SK-N-SH (cell line): Measurements from ENCODE around the gene PIP5K1C. TPM values are rescaled to one million over a fixed set of nuclear protein-coding genes. Genes with fewer than 3 reads are reported as not detected.

ENCODE experiments used
- CTCF ChIA-PET: fragments of 300-600, 350-600 bp; formaldehyde crosslinking; extraction: SDS; loops from one replicate; lab custom pipeline; 2021; lab: Yijun Ruan, JAX
- POLR2A ChIA-PET: fragments of 350-600 bp; sonication (Branson Sonifier 250); formaldehyde crosslinking; extraction: SDS; loops from one replicate; lab custom pipeline; 2020; ENCODE audit warnings: antibody characterized with exemption, inconsistent platforms; lab: Yijun Ruan, JAX
- DNase-seq: peaks from one replicate; pipeline ENCODE4 v3.0.0; 2012
- H2AFZ ChIP-seq: fragments of 200-600 bp; sonication (generic); 2 replicates; pipeline ENCODE4 v1.8.1; 2016; ENCODE audit warnings: antibody characterized with exemption, mild to moderate bottlenecking, low read depth
- H3F3A ChIP-seq: fragments of 200-600 bp; sonication (generic); replicated peaks from 2 replicates; pipeline ENCODE3; 2016; ENCODE audit warnings: antibody characterized with exemption, mild to moderate bottlenecking; ENCODE audit not compliant: insufficient read depth
- H3K27ac ChIP-seq, 2 experiments: fragments of 200-500 bp in 1 of 2; fragments of 200-600 bp in 1 of 2; sonication (Bioruptor generic) in 1 of 2; sonication (generic), shearing (Covaris generic) in 1 of 2; 2 replicates each; pipeline versions ENCODE4 v1.5.1 to v1.6.1; 2014 to 2016; ENCODE audit warnings: low read depth in 2 of 2, inconsistent platforms in 1 of 2, low read length in 1 of 2, mild to moderate bottlenecking in 1 of 2, mixed read lengths in 1 of 2
- H3K27me3 ChIP-seq: fragments of 200-600 bp; sonication (generic), shearing (Covaris generic); 2 replicates; pipeline ENCODE4 v1.6.1; 2016; ENCODE audit warnings: mixed run types; ENCODE audit not compliant: insufficient read depth
- H3K36me3 ChIP-seq, 2 experiments: fragments of 200-500 bp in 1 of 2; fragments of 200-600 bp in 1 of 2; sonication (Bioruptor generic) in 1 of 2; sonication (generic) in 1 of 2; replicated peaks in 1 of 2; 2 replicates each; pipeline versions ENCODE3 to v1.5.1; 2014 to 2016; ENCODE audit warnings: low read length in 1 of 2, mild to moderate bottlenecking in 1 of 2; ENCODE audit not compliant: insufficient read depth in 2 of 2, control insufficient read depth in 1 of 2
- H3K4me1 ChIP-seq, 2 experiments: fragments of 200-500 bp in 1 of 2; fragments of 200-600 bp in 1 of 2; sonication (Bioruptor generic) in 1 of 2; sonication (generic), shearing (Covaris generic) in 1 of 2; 2 replicates each; pipeline versions ENCODE4 v1.5.1 to v1.6.1; 2014 to 2016; ENCODE audit warnings: low read depth in 1 of 2, low read length in 1 of 2, mixed run types in 1 of 2; ENCODE audit not compliant: insufficient read depth in 2 of 2, control insufficient read depth in 1 of 2
- H3K4me2 ChIP-seq: fragments of 200-600 bp; sonication (generic), shearing (Covaris generic); 2 replicates; pipeline ENCODE4 v1.6.1; 2017; ENCODE audit warnings: mixed run types
- H3K4me3 ChIP-seq, 2 experiments: fragments of 200-500 bp in 1 of 2; fragments of 200-600 bp in 1 of 2; sonication (Bioruptor generic) in 1 of 2; sonication (generic), shearing (Covaris generic) in 1 of 2; 2 replicates each; pipeline versions ENCODE4 v1.5.1 to v1.8.1; 2014 to 2016; ENCODE audit warnings: low read depth in 2 of 2, inconsistent platforms in 1 of 2, low read length in 1 of 2, mild to moderate bottlenecking in 1 of 2, mixed read lengths in 1 of 2, moderate library complexity in 1 of 2
- H3K79me2 ChIP-seq: fragments of 200-600 bp; sonication (generic); 2 replicates; pipeline ENCODE4 v1.8.1; 2017; ENCODE audit warnings: mild to moderate bottlenecking; ENCODE audit not compliant: insufficient read depth
- H3K9ac ChIP-seq: fragments of 200-600 bp; sonication (generic); 2 replicates; pipeline ENCODE4 v1.6.1; 2017; ENCODE audit warnings: mixed run types
- H3K9me2 ChIP-seq: fragments of 200-600 bp; sonication (generic); 2 replicates; pipeline ENCODE4 v1.6.1; 2017; ENCODE audit warnings: mixed run types
- H3K9me3 ChIP-seq: fragments of 200-600 bp; sonication (generic); 2 replicates; pipeline ENCODE4 v1.6.1; 2017; ENCODE audit warnings: mixed run types, mild to moderate bottlenecking, moderate library complexity
- H4K20me1 ChIP-seq: fragments of 200-600 bp; sonication (generic); 2 replicates; pipeline ENCODE4 v1.6.1; 2017; ENCODE audit warnings: mild to moderate bottlenecking, mixed run types; ENCODE audit not compliant: insufficient read depth
- EP300 ChIP-seq, 2 experiments: IDR thresholded peaks; 2 replicates each; pipeline versions ENCODE4 v1.4.0 to v1.6.1; 2012; ENCODE audit warnings: borderline replicate concordance in 1 of 2, low read depth in 1 of 2, low read length in 1 of 2
- FOXJ3 ChIP-seq: sonication (generic); formaldehyde crosslinking; IDR thresholded peaks from 2 replicates; pipeline ENCODE4 v1.5.1; 2020; ENCODE audit warnings: mild to moderate bottlenecking, missing genetic modification reagents
- GABPA ChIP-seq: IDR thresholded peaks from 2 replicates; pipeline ENCODE4 v1.4.0; 2012; ENCODE audit warnings: low read depth, mild to moderate bottlenecking
- GATA2 ChIP-seq: sonication (generic); formaldehyde crosslinking; IDR thresholded peaks from 2 replicates; pipeline ENCODE4 v1.5.0; 2020; ENCODE audit warnings: mild to moderate bottlenecking, missing genetic modification reagents
- MAX ChIP-seq: IDR thresholded peaks from 2 replicates; pipeline ENCODE4 v1.4.0; 2012; ENCODE audit warnings: low read depth
- MEF2A ChIP-seq: IDR thresholded peaks from 2 replicates; pipeline ENCODE4 v1.4.0; 2012; ENCODE audit warnings: low read depth, borderline replicate concordance
- MXI1 ChIP-seq: IDR thresholded peaks from 2 replicates; pipeline ENCODE4 v1.6.1; 2012; ENCODE audit warnings: mild to moderate bottlenecking, low read depth, low read length, improper control_type of control experiment
- NRF1 ChIP-seq: IDR thresholded peaks from 2 replicates; pipeline ENCODE4 v1.6.1; 2012; ENCODE audit warnings: low read depth, mild to moderate bottlenecking, low read length
- POLR2AphosphoS5 ChIP-seq: IDR thresholded peaks from 2 replicates; pipeline ENCODE4 v1.6.1; 2012; ENCODE audit warnings: low read depth, low read length
- RAD21 ChIP-seq: IDR thresholded peaks from 2 replicates; pipeline ENCODE4 v1.6.1; 2012; ENCODE audit warnings: mild to moderate bottlenecking, low read length
- REST ChIP-seq: IDR thresholded peaks from 2 replicates; pipeline ENCODE4 v1.6.1; 2012; ENCODE audit warnings: mild to moderate bottlenecking, low read depth, low read length, moderate library complexity
- RFX5 ChIP-seq: IDR thresholded peaks from 2 replicates; pipeline ENCODE4 v1.6.1; 2012; ENCODE audit warnings: mild to moderate bottlenecking, improper control_type of control experiment, low read length
- RXRA ChIP-seq: IDR thresholded peaks from 2 replicates; pipeline ENCODE4 v1.4.0; 2012; ENCODE audit warnings: low read depth, mild to moderate bottlenecking, borderline replicate concordance
- SIN3A ChIP-seq: IDR thresholded peaks from 2 replicates; pipeline ENCODE4 v1.6.1; 2012; ENCODE audit warnings: low read depth, mild to moderate bottlenecking, low read length, moderate library complexity, borderline replicate concordance
- TAF1 ChIP-seq: IDR thresholded peaks from 2 replicates; pipeline ENCODE4 v1.6.1; 2012; ENCODE audit warnings: low read depth, mild to moderate bottlenecking, low read length, moderate library complexity, borderline replicate concordance
- TEAD4 ChIP-seq: IDR thresholded peaks from 2 replicates; pipeline ENCODE4 v1.4.0; 2012; ENCODE audit warnings: mild to moderate bottlenecking, borderline replicate concordance; ENCODE audit not compliant: insufficient read depth
- USF2 ChIP-seq: fragments of 150-350 bp; IDR thresholded peaks from 2 replicates; pipeline ENCODE4 v1.6.1; 2017; ENCODE audit warnings: antibody characterized with exemption, low read length, low read depth, borderline replicate concordance
- ZBTB33 ChIP-seq: IDR thresholded peaks from 2 replicates; pipeline ENCODE4 v1.4.0; 2012; ENCODE audit warnings: low read depth, borderline replicate concordance
- WGBS: methylation state at CpG from one replicate; pipeline ENCODE4 v1.1.6; 2017; ENCODE audit warnings: low lambda C conversion rate; 5-methylcytosine and 5-hydroxymethylcytosine counted together
- polyA plus RNA-seq, 3 experiments: library from polyadenylated mRNA; depleted of rRNA; stranded (reverse); fragments of >200 nt; gene quantifications; 2 replicates each; pipeline ENCODE4 v1.2.3, GENCODE V29; 2012

The PIP5K1C gene
- polyA plus RNA-seq, 1 of the 3 experiments (the other 2 are of a cell fraction) = 12.3 TPM

- Histone ChIP-seq H3F3A (peaks cover 6% of the 10 kb centered on the region), H3K9ac (peak overlapping the region; percentile 72), H3K27me3 (no peaks in the 10 kb centered on the region), H3K79me2 (peaks cover 52% of the 10 kb centered on the region), H4K20me1 (peaks cover 38% of the 10 kb centered on the region), H3K27ac (peak overlapping the region; percentile 24 to 64; a peak in 3 of 4 replicates), H3K9me2 (no peaks in the 10 kb centered on the region), H3K4me2 (peak overlapping the region; percentile 100), H3K36me3 (no peaks in the 10 kb centered on the region), H3K4me3 (peak overlapping the region; percentile 83 to 88), H3K9me3 (no peaks in the 10 kb centered on the region), H3K4me1 (peaks cover 0 to 14% of the 10 kb centered on the region in 2 experiments; a peak in 1 of 4 replicates), H2AFZ (no peak overlapping the region)
- ChIA-PET POLR2A (no interaction called here), CTCF (interaction anchor here (0.7 to 3.0 kb wide), 10 partner anchors 9 to 394 kb away, joined by 3 to 39 read pairs (median 4); partner anchors contain the start of gene TJP3)
- DNase-seq = peak; percentile 80
- TF ChIP-seq NRF1 (no peak), ZBTB33 (no peak), TAF1 (no peak), FOXJ3 (no peak), EP300 (IDR thresholded peaks at IDR 0.05; ENCODE audit: borderline replicate concordance in 1 of 2, low read depth in 1 of 2, low read length in 1 of 2) (no peak), MAX (peak; percentile 13; the same call in 1 of the 2 replicates), MXI1 (0 out of 2 replicates have a peak, but pooled peaks have one; percentile 13), MEF2A (no peak), SIN3A (peak; percentile 46; the same call in 1 of the 2 replicates)
- WGBS = 6% methylated on average over 15 of the region's 34 CpGs
Measured at GRCh38 chr19:3698974-3699740, 1.1 kb downstream of the PIP5K1C start.

GRCh38 chr19:3698386-3698950, 1.8 kb downstream of the PIP5K1C start:
- 66% methylated on average over 12 of the region's 12 CpGs for WGBS
- H3K4me1 ChIP-seq = peaks cover 0 to 14% of the 10 kb centered on the region in 2 experiments; a peak in 1 of 4 replicates
- H3K9me3 ChIP-seq = no peaks in the 10 kb centered on the region
- no peaks in the 10 kb centered on the region for H3K27me3 ChIP-seq
- H3K79me2 ChIP-seq = peaks cover 53% of the 10 kb centered on the region
- H3K4me3 ChIP-seq = no peak overlapping the region
- CTCF ChIA-PET = interaction anchor here (0.9 to 3.0 kb wide), 6 partner anchors 10 to 51 kb away, joined by 3 to 39 read pairs (median 6); partner anchors contain the start of gene TJP3
- H3F3A ChIP-seq = peaks cover 6% of the 10 kb centered on the region
- H3K9ac ChIP-seq = no peak overlapping the region
- no peaks in the 10 kb centered on the region for H3K36me3 ChIP-seq
- peak overlapping the region; percentile 57; the same call in 1 of the 2 replicates for H3K4me2 ChIP-seq
- peaks cover 43% of the 10 kb centered on the region for H4K20me1 ChIP-seq
- peak; percentile 49 for DNase-seq
- no peaks in the 10 kb centered on the region for H3K9me2 ChIP-seq
- POLR2A ChIA-PET = no interaction called here
- no peak overlapping the region for H2AFZ ChIP-seq
- peak overlapping the region in 1 of 2 experiments; percentile 64; a peak in 2 of 4 replicates for H3K27ac ChIP-seq
- TF ChIP-seq GATA2 (CRISPR knock-in tag) = no peak
- no peak for TF ChIP-seq RFX5
- TF ChIP-seq USF2 = no peak
- no peak for TF ChIP-seq POLR2AphosphoS5
- TF ChIP-seq TEAD4 = no peak
- no peak for TF ChIP-seq REST
- no peak for TF ChIP-seq RAD21
- TF ChIP-seq MEF2A = no peak
- no peak for TF ChIP-seq RXRA
- TF ChIP-seq EP300 (IDR thresholded peaks at IDR 0.05; ENCODE audit: borderline replicate concordance in 1 of 2, low read depth in 1 of 2, low read length in 1 of 2) = no peak
- TF ChIP-seq GABPA = no peak
